ENCODE results near the gene MTA1.

The MTA1 gene

GRCh38 chr14:105501504-105502291 lies 82.1 kb downstream of the MTA1 start:
- FAIRE-seq, result no peak

DNA sequence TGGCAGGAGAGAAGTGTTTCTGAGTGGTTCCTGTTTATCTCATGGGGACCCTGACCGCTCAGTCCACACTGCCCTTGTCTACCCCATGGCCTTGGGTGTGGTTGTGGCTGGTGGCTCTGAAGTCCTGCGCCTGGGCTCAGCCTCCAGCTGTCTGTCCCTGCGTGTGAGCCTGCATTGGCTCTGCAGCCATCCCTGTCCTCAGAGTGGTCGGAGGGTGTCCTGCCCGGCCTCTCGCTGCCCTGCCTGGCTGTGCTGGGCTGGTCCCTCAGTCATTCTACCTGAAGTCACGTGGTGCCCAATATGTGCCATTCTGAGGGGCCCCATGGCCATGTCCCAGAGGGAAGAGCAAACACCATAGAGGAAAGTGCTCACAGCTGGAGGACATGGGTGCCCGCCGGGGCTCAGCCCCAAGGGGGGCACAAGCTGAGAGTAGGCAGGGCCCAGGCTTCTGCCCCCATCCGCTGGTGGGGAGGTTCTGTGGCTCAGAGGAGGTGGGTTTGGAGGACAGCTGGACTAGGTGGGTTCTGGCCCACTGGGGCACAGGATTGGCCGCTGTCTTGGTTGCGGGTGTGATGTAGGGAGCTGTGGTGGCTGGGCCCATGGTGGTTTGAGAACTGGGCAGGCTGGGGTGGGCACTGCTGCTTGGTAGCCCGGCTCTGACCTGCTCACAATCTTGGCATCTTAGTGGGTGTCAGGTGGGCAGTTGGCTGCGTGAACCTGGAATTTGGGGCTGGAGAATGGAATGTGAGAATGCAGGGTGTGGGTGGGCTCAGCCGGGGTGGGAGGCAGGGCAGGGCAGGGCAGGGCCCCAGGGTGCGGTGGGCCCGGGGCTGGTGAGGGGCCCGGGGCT lies 83.0 kb downstream of the MTA1 start:
- no peak for FAIRE-seq

- no peak for FAIRE-seq
Observed at GRCh38 chr14:105503296-105503640, 83.6 kb downstream of the MTA1 start.

- FAIRE-seq, result no peak
Observed at GRCh38 chr14:105503935-105504692, 84.5 kb downstream of the MTA1 start.

GRCh38 chr14:105505101-105505500 lies 85.5 kb downstream of the MTA1 start:
- no peak for FAIRE-seq

- FAIRE-seq, result no peak
Observed at GRCh38 chr14:105507247-105507646, 87.6 kb downstream of the MTA1 start.

DNA sequence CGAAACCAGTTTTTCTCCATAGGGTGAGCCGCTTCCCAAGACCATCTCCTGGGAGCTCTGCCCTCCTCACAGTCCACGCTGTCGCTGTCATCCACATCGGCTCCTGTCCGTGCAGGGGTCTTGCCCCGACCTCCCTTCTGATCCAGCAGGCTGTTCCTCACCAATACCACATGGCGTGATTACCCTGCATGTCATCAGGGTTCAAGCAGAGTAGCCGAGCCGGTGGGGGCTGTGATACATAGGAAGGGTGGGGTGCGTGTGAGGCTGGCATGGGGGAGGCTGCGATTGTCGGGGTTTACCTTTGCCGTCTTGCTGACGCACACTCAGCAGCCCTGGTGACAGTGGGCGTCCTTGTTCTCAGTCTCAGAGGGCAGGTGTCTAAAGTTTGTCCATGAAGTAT lies 88.4 kb downstream of the MTA1 start:
- FAIRE-seq, result no peak

DNA sequence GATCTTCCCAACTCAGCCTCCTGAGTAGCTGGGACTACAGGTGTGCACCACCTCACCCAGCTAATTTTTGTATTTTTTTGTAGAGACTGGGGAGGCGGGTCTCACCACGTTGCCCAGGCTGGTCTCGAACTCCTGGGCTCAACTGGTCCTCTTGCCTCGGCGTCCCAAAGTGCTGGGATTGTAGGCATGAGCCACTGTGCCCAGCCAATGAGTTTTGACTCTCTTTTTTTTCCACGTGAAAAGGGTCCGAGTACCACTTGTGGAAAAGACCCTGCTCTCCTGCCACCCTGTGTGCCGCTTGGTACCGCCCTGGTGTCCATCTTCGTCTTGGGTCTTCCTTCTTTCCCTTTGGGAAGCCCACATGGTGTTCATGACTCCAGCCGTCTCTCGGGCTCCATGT lies 89.0 kb downstream of the MTA1 start:
- no peak for FAIRE-seq

GRCh38 chr14:105517096-105517495 lies 97.5 kb downstream of the MTA1 start:
- FAIRE-seq, result no peak

- FAIRE-seq, result no peak
Observed at GRCh38 chr14:105519946-105520698, 100.5 kb downstream of the MTA1 start.

Measured in TTC549 (cell line).